Heart left ventricle (tissue), 13 donors: ENCODE measurements around the gene STX2.

Source experiments
- POLR2A ChIP-seq, 2 donors: fragments of 450-650 bp; IDR thresholded peaks; one replicate each; pipeline ENCODE4 v1.6.1; 2017; ENCODE audit warnings: antibody characterized with exemption in 2 of 2, mild to moderate bottlenecking in 2 of 2, moderate library complexity in 2 of 2
- TF ChIP-seq, protein P1 (sequence below), 12 donors: fragments of 200-600 bp; sonication (generic) in 4 of 12; IDR thresholded peaks; one replicate each; pipeline versions ENCODE4 v1.5.0 to v1.8.0; 2018 to 2022; ENCODE audit warnings: antibody characterized with exemption in 12 of 12, mild to moderate bottlenecking in 5 of 12
- donor health status: ischemic (EF 13 %, LVEDD 7.1; RV severe dilation, severe dysfunction).
- donor health status: DM: no; HTN: yes; CAD: no.
- donor health status: DM: no; HTN: no; CAD: no.
- donor health status: ischemic (EF 25% LVEDD 6.9; RV normal size, moderate dysfunction).
- donor health status: ischemic (EF 25% LVEDD 5.7; RV mildly dilated, moderate dysfunction).
- donor health status: ischemic (EF 35%, LVEDD 5.7; RV mildly dilated, moderate dysfunction).
- donor health status: nonischemic (EF 11% LVEDD 7.7; RV severe dilation, severe dysfunction).
- donor health status: DM: yes; HTN: yes; CAD: no.
- donor health status: PGD.
- donor health status: ischemic (EF 29% LVEDD 5.4; RV normal size, mild dysfunction).
- donor health status: nonischemic (EF 23%, LVEDD 6.1; RV moderate dilation, normal function).

DNA sequence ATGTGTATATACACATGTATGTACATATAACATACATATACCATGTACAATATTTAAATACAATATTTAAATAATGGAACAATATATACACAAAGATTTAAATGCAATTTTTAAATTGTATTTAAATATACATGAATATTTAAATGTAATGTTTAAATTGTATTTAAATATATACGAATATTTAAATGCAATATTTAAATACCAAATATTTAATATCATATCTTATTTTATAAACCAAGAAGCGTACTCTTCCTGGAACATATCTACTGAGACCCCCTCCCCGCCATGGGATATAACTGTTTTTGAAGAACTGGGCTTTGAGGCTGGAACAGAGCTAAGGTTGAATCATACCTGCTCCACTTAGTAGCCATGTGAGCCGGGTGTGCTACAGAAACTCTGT lies 93.1 kb downstream of the STX2 start:
- TF ChIP-seq, protein P1, sequence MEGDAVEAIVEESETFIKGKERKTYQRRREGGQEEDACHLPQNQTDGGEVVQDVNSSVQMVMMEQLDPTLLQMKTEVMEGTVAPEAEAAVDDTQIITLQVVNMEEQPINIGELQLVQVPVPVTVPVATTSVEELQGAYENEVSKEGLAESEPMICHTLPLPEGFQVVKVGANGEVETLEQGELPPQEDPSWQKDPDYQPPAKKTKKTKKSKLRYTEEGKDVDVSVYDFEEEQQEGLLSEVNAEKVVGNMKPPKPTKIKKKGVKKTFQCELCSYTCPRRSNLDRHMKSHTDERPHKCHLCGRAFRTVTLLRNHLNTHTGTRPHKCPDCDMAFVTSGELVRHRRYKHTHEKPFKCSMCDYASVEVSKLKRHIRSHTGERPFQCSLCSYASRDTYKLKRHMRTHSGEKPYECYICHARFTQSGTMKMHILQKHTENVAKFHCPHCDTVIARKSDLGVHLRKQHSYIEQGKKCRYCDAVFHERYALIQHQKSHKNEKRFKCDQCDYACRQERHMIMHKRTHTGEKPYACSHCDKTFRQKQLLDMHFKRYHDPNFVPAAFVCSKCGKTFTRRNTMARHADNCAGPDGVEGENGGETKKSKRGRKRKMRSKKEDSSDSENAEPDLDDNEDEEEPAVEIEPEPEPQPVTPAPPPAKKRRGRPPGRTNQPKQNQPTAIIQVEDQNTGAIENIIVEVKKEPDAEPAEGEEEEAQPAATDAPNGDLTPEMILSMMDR (IDR thresholded peaks at IDR 0.05): no peak
- no peak for TF ChIP-seq POLR2A (IDR thresholded peaks at IDR 0.05)
